Body of pancreas (tissue), 4 donors: ENCODE measurements around the gene SAP30L. TPM values are rescaled to one million over a fixed set of nuclear protein-coding genes. Genes with fewer than 3 reads are reported as not detected.

Experiments used
- ATAC-seq: fragments of 150-250 bp; one replicate; pipeline ENCODE4 v1.9.1; 2016
- DNase-seq, 4 donors: peaks; one replicate each; pipeline ENCODE4 v3.0.0-alpha.2; 2019
- H3K27ac ChIP-seq, 4 donors: fragments of 200-600 bp; sonication (generic); 1 replicate in 3 of 4; 2 replicates in 1 of 4; pipeline versions ENCODE4 v1.5.1 to v1.6.1; 2016 to 2019; ENCODE audit warnings: mild to moderate bottlenecking in 1 of 4, mixed read lengths in 1 of 4, moderate library complexity in 1 of 4
- H3K27me3 ChIP-seq, 2 donors: fragments of 200-600 bp; sonication (generic); one replicate each; pipeline ENCODE4 v1.6.0; 2016; ENCODE audit warnings: mild to moderate bottlenecking in 1 of 2
- H3K36me3 ChIP-seq, 2 donors: fragments of 200-600 bp; sonication (generic); replicated peaks in 1 of 2; 2 replicates each; pipeline ENCODE4 v1.5.1; 2016; ENCODE audit warnings: low read depth in 2 of 2; ENCODE audit not compliant: insufficient read depth in 1 of 2
- H3K4me1 ChIP-seq: fragments of 200-600 bp; sonication (generic); one replicate; pipeline ENCODE4 v1.6.0; 2016
- H3K4me3 ChIP-seq, 2 donors: fragments of 200-600 bp; sonication (generic); 1 replicate in 1 of 2; 2 replicates in 1 of 2; pipeline ENCODE4 v1.5.1; 2016 to 2019
- H3K9me3 ChIP-seq, 3 donors: fragments of 200-600 bp; sonication (generic); 1 replicate in 2 of 3; 2 replicates in 1 of 3; pipeline ENCODE4 v1.5.1; 2016
- CTCF ChIP-seq, 7 experiments: fragments of 450-650 bp in 4 of 7; fragments of 200-600 bp in 3 of 7; sonication (generic) in 3 of 7; IDR thresholded peaks; one replicate each; pipeline ENCODE4 v1.5.1; 2016 to 2019; ENCODE audit warnings: antibody characterized with exemption in 7 of 7
- POLR2A ChIP-seq, 3 donors: fragments of 450-650 bp; IDR thresholded peaks; one replicate each; pipeline ENCODE4 v1.6.1; 2016; ENCODE audit warnings: antibody characterized with exemption in 3 of 3, mild to moderate bottlenecking in 2 of 3
- WGBS, 2 donors: methylation state at CpG; one replicate each; pipeline ENCODE4 v1.1.5; 2017; 5-methylcytosine and 5-hydroxymethylcytosine counted together
- intact Hi-C: fragments of 100-400 bp; cut with DNase I; formaldehyde crosslinking; loops from one replicate; pipeline ENCODE4 v1.15.1; 2023
- total RNA-seq, 2 donors: library from RNA; depleted of rRNA; stranded (reverse); fragments of >200 nt; gene quantifications; one replicate each; pipeline ENCODE4 v1.1.0, GENCODE V29; 2016

Gene SAP30L
- total RNA-seq, 2 donors from 2014 or later: 11.7 to 15.5 TPM

DNA sequence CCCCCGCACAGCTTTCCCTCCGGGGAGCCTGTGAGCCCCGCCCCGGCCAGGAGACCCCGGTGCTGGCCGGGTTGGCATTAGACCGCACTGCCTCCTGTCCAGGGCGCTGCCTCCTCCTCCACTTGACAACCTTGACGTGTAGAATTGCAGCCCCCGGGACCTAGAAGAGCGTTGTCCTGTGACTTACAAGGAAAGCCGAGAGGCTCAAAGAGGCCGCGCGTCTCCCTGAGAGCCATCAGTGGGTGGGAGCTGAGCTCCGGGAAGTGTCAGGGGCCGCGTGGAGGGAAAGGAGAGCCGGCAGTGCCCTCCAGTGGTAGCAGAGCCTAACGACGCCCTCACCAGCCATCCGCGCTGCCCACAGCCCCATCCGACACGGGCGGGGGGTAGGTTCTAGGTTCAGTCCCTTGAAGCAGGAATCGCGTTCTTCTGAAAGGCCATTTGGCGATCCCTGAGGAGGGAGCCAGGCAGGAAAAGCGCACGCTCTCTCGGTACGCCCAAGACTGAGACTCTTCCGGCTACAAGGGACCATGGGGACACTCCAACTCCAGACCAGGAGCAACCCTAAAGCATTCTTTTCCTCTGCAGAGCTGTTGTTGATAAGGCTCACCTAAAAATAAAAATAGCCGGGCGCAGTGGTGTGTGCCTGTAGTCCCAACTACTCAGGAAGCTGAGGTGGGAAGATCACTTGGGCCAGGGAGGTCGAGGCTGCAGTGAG lies 40.6 kb upstream of the SAP30L start:
- Histone ChIP-seq H3K4me1 (peaks cover 10% of the 10 kb centered on the region), H3K27ac (no peak overlapping the region), H3K4me3 (no peak overlapping the region), H3K27me3 (no peaks in the 10 kb centered on the region), H3K9me3 (no peaks in the 10 kb centered on the region), H3K36me3 (no peaks in the 10 kb centered on the region)
- TF ChIP-seq CTCF (IDR thresholded peaks at IDR 0.05) (peak; percentile 67 to 93 (median 85)), POLR2A (IDR thresholded peaks at IDR 0.05) (no peak)
- DNase-seq: peak; percentile 76 to 84 (median 79)
- intact Hi-C loops: loop anchor here (5.0 kb wide), 1 partner anchor 333 kb away; no protein-coding TSS in a partner anchor
- ATAC-seq: peak; percentile 96
- 6 to 10% methylated on average over 21 to 37 of the region's 37 CpGs for WGBS, 2 donors

DNA sequence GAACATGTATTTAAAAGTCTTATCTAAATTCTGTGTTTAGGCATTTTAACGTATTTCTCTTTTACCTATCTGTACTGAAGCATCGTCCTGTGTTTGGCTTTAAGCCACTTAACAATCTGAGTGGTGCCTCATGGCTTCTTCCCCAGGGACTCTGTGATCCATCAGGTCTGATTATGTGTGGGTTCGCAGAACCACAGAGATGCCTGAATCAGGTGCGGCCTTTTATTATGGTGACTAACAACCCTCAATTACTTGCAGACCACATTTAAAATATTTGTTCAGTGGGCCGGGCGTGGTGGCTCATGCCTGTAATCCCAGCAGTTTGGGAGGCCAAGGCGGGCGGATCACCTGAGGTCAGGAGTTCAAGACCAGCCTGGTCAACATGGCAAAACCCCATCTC lies 39.6 kb upstream of the SAP30L start:
- no peak for DNase-seq
- H3K4me3 ChIP-seq: no peak overlapping the region
- TF ChIP-seq CTCF (IDR thresholded peaks at IDR 0.05): no peak
- no peak for TF ChIP-seq POLR2A (IDR thresholded peaks at IDR 0.05)
- no peak overlapping the region for H3K27ac ChIP-seq
- WGBS, 2 donors: 87 to 89% methylated on average over 8 of the region's 8 CpGs
- H3K27me3 ChIP-seq: no peaks in the 10 kb centered on the region
- no peak for ATAC-seq
- no peaks in the 10 kb centered on the region for H3K9me3 ChIP-seq
- H3K4me1 ChIP-seq: peaks cover 10% of the 10 kb centered on the region
- no peaks in the 10 kb centered on the region for H3K36me3 ChIP-seq
- intact Hi-C loops: loop anchor here (5.0 kb wide), 1 partner anchor 334 kb away; no protein-coding TSS in a partner anchor

DNA sequence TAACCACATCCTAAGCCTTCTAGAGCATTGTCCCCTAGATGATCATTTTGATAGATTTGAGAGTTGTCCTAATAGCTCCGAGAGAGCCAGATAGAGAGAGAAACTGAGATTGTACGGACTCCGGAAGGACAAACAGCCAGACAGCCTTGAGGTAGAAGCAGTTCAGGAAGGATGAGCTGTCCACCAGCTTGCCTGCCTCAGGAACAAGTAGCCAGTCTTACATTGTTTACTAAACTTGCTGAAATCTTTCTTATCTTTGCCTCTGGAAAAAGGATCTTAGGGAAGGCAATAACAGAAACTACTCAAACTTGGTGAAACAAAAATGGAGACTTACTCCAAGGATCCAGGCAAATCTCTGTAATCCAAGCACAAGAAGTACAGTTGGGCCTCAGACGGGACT lies 39.0 kb upstream of the SAP30L start:
- intact Hi-C loops: loop anchor here (5.0 kb wide), 1 partner anchor 335 kb away; no protein-coding TSS in a partner anchor
- 84 to 99% methylated on average over 4 of the region's 4 CpGs for WGBS, 2 donors
- TF ChIP-seq CTCF (IDR thresholded peaks at IDR 0.05) (no peak), POLR2A (IDR thresholded peaks at IDR 0.05) (no peak)

DNA sequence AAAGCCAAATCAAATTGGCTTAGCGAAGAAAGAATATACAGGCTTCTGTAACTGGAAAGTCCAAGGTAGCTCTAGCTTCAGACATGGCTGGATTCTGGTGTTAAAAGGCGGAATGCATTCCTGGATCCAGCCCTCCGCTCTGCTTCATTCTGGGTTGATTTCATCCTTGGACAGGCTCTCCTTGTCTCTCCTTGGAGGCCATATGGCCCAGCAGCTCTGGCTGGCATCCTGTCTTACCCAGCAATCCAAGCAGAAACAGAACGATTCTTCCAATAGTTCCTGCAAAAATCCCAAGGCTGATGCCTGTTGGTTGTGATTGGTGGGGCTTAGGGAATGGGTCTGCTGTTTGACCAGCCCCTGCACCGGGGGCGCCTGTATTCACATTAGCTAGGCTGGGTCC lies 37.0 kb upstream of the SAP30L start:
- H3K27me3 ChIP-seq: no peaks in the 10 kb centered on the region
- TF ChIP-seq CTCF (IDR thresholded peaks at IDR 0.05): no peak
- TF ChIP-seq POLR2A (IDR thresholded peaks at IDR 0.05): no peak
- intact Hi-C loops: loop anchor here (5.0 kb wide), 1 partner anchor 337 kb away; no protein-coding TSS in a partner anchor
- peaks cover 10% of the 10 kb centered on the region for H3K4me1 ChIP-seq
- 86 to 91% methylated on average over 6 of the region's 6 CpGs for WGBS, 2 donors
- no peak overlapping the region for H3K4me3 ChIP-seq
- DNase-seq: no peak
- H3K27ac ChIP-seq: no peak overlapping the region
- ATAC-seq: no peak
- no peaks in the 10 kb centered on the region for H3K9me3 ChIP-seq
- H3K36me3 ChIP-seq: no peaks in the 10 kb centered on the region

More for the DNA sequence above, 39.0 kb upstream of the SAP30L start:
- no peaks in the 10 kb centered on the region for H3K9me3 ChIP-seq
- H3K27ac ChIP-seq: no peak overlapping the region
- no peak overlapping the region for H3K4me3 ChIP-seq
- H3K36me3 ChIP-seq: no peaks in the 10 kb centered on the region
- no peak for ATAC-seq
- peaks cover 10% of the 10 kb centered on the region for H3K4me1 ChIP-seq
- DNase-seq: no peak
- H3K27me3 ChIP-seq: no peaks in the 10 kb centered on the region
